Measurements from ENCODE around the gene CFAP97D2.
"Not testable (repeated sequence)": the region's sequence is repeated elsewhere in the genome, so short reads cannot be mapped to it uniquely, and the experiment has no call there.

The CFAP97D2 gene

DNA sequence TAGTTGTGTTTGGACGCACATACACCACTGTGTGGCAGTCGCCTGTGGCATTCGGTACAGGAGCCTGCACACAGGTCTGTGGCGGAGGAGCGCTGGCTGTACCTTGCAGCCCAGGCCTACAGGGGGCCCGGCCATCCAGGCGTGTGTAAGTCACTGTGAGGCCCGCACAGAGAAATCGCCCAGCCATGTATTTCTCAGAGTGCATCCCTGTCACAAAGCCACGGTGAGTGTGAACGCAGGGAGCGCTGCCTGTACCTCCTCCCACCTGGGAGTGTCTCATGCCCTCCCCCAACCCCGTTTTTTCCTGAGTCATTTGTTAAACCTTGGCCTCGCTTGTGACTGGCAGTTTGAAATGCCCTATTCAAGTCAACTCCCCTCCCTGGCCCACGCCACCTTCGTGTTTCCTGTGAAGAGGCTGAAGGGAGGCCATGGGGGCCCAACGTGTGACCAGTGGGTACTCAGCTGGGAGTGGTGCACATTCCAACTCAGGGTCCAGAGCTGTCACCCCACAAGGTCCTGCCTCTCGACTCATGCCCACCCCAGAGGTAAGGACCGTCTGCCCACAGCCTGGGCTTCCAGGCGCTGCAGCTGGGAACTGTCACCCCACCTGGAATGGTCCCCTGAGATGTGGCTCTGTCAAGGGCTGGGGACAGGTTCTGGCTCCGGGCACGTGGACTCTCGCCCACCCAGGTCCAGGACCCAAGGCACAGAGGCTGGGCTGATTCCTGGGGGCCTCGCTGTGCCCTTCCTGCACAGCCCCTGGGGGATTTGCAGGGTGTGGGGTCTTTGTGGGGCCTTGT, 35.1 kb upstream of the CFAP97D2 start:
- H3K4me3 ChIP-seq (ENCODE audit: low read depth, low read length) = no peak overlapping the region

DNA sequence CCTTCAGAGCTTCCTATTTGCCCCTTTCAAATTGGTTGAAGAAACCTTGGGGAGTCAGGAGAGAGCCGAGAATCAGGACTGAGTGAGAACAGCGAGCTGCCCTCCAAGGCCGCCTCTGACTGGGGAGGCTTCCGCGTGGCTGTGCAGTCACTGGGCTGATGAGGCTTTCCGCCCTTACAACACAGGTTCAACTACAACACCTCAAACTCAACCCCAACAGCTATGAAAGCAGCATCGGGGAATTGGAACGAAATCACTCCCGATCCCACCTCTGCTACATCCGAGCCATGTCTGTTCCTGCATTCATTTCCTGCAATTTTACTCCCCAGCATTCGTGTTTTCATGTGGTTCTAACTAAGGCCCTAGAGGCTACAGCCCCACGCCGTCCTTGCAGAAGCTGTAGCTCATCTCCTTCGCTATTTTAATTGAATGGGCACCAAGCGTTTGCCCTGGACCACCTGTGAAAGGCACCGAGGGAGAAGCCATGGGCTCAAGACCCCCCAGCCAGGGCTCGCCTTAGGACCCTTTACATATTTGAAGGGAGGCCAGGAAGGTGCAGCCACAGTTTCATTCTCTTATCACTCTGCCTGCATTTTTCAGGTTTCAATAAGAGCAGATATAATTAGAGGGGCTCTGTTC, 34.3 kb upstream of the CFAP97D2 start:
- H3K4me3 ChIP-seq (ENCODE audit: low read depth, low read length) = no peak overlapping the region

DNA sequence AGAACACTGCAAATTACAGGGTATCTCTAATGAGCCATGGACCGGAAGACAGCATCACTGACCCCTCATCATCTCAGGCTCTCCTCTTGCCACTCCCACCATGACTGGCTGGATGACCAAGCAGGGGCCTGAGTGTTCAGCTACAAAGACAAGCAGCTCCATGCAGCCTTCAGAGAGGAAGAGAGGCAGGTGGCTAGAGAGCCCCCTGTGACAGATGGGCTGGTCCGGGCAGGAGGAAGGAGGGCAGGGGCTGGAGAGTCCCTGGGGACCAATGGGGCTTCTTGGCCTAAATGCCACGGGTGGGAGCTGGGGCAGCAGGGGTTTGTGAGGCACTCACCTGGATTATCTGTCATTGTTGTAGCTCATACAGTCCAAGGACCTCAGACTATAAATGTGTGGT, 33.8 kb upstream of the CFAP97D2 start:
- H3K4me3 ChIP-seq (ENCODE audit: low read depth, low read length) = no peak overlapping the region

DNA sequence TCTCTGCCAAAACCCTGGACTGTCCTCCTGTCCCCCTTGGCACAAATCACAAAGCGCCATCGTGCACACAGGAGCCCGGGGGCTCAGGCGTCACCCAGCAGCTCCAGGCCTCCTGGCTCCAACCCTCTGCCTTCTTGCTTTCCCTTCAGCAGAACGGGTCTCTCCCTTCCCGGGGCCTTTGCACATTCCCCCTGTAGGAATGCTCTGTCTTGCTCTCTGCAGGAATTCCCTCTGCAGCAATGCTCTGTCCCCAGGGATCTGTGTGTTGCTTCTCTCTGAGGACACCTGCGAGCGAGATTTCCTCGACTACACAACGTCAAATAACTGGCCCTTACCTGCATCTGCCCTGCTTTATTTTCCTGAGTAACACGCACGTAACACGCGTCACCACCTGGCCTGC, 33.3 kb upstream of the CFAP97D2 start:
- no peak overlapping the region for H3K4me3 ChIP-seq (ENCODE audit: low read depth, low read length)

DNA sequence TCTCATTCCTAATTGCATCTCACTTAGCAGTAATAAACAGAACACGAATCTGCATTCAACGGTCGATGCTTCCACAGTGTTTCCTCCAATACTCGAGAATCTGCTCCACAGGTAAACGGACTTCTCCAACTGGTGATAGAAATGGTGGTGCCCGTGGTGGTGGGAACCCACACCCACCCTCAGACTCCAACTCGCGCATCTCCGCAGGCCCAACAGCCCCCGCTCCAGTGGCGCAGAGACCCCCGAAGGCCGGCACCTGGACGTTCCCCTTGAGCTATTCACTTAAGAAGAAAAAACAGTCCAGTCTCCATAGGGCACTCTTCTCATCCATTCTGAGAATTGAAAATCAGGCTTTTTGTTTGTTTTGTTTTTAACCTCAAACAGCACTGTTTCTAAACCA, 32.9 kb upstream of the CFAP97D2 start:
- H3K4me3 ChIP-seq (ENCODE audit: low read depth, low read length) = no peak overlapping the region

DNA sequence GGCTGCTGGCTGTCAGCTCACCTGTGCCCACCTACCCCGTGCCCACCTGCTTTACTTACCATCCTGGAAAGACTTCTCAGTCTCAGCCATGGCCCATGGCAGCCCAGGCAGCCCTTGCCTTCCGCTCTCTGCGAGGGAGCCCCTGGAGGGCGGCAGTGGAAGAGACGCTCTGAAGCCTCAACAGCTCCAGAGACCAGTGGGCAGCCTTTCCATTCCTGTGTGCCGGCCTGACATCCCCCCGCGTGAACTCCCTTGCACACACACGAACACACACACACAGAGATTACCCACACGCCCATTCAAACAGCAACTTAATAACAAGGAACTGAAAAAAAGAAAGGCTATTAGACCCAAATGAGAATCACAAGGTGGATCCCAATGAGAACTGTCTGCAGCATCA, 32.4 kb upstream of the CFAP97D2 start:
- no peak overlapping the region for H3K4me3 ChIP-seq (ENCODE audit: low read depth, low read length)

DNA sequence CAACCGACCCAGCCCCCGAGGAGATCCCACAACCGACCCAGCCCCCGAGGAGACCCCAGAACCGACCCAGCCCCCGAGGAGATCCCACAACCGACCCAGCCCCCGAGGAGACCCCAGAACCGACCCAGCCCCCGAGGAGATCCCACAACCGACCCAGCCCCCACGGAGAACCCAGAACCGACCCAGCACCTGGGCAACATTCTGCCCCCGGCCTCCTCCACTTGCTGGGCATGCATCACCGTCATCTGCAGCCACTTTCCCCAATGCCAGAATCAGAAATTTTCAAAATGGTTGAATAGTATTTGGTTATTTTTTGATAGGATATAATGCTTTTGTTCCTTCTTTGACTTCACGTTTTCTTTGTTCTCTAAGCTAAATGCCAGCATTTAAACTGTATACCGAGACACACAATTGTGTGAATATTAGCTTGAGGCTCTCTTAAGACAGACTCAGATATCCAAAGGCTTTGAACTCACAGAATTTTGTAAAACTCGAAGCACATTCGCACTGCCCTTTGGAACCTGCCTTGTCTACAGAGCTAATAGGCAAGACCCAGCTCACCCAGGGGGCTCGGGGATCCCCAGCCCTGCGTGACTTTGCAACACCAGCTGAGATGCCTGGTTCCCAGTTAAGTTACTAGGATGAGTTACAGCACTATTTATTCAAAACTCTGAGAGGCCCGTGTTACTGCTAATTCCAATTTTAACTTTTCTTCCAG, 31.1 kb upstream of the CFAP97D2 start:
- H3K4me3 ChIP-seq (ENCODE audit: low read depth, low read length) = no peak overlapping the region

DNA sequence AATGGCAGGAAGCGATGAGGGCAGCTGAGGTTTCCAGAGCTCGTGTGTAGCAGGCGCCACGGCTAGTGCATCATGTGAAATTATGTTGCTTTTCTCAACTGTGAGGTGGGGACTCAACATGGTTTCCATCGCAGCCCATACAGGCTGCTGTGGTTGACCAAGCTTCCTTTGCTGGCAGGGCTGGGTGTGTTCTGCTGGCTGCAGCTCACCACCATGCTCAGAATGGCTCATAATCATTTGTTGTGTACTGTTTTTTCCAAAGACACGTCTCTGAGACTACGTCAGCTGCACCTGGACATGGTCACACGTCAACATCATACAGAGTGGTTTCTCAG, 30.6 kb upstream of the CFAP97D2 start:
- no peak overlapping the region for H3K4me3 ChIP-seq (ENCODE audit: low read depth, low read length)

DNA sequence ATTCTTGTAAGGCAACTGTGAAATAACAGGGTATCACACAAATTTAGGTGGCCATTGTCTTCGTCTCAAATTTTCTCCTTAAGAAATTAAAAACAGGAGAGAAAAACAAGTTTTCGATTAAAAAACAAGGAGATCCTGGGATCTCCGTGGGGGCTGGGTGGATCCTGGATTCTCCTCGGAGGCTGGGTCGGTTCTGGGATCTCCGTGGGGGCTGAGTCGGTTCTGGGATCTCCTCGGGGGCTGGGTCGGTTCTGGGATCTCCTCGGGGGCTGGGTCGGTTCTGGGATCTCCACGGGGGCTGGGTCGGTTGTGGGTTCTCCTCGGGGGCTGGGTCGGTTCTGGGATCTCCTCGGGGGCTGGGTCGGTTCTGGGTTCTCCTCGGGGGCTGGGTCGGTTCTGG, 30.2 kb upstream of the CFAP97D2 start:
- H3K4me3 ChIP-seq (ENCODE audit: low read depth, low read length) = not testable (repeated sequence)

DNA sequence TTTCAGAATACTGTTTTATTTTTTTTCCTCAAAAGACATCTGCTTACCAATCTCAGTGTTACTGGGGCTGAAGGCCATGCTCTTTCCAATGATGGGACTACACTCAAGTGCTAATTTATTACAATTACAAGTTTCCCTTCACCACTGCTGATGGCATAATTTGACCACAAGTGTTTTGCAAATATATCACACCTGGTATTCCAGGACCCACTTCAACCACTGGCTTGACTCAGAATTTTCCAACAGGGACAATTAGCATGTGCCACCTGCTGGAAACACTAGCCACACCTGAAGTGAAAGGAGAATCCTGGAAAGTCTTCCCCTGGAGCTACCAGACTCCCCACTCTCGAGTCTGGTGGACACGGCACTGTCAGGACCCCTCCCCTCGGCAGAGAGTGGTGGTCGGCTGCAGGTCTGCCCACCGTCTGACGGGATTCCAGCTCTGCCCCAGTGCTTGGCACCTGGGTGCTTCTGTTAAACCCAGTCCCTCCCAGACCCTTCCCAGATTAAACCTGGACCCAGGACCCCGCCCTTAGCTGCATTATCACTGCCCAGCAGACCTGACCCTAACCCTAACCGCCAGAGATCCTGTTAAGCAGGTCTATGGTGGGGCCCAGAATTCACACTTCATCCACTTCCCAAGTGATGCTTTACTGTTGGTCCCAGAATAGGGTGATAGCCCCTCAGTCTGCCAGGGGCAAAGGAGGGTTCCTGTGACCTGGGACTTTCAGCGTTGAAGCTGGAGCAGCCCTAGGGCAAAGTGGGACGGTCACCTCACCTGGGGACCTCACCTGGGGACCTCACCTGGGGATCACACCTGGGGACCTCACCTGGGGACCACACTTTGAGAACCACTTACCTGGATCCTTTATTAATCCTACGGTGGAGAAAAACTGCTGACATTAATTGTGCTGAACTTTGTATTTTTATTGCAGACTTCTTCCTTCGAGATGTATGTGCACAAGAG, 29.0 kb upstream of the CFAP97D2 start:
- H3K4me3 ChIP-seq (ENCODE audit: low read depth, low read length) = no peak overlapping the region

DNA sequence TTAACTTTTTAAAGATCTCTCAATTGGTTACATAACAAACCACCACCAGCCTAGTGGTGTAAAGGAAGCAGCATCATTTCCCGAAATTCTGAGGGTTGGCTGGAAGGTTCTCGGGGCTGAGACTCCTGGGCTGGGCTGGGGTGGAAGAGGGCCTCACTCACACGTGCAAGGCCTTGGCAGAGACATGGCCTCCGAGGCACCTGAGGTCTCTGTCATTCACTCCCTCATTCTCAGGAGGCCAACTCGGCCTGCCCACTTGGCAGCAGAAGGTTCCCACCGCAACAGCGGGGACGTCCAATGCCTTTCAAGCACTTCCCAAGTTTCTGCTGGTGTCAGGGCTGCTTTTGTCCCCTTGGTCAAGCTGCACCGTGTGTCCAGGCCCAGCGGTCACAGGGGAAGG, 28.0 kb upstream of the CFAP97D2 start:
- H3K4me3 ChIP-seq (ENCODE audit: low read depth, low read length) = no peak overlapping the region

DNA sequence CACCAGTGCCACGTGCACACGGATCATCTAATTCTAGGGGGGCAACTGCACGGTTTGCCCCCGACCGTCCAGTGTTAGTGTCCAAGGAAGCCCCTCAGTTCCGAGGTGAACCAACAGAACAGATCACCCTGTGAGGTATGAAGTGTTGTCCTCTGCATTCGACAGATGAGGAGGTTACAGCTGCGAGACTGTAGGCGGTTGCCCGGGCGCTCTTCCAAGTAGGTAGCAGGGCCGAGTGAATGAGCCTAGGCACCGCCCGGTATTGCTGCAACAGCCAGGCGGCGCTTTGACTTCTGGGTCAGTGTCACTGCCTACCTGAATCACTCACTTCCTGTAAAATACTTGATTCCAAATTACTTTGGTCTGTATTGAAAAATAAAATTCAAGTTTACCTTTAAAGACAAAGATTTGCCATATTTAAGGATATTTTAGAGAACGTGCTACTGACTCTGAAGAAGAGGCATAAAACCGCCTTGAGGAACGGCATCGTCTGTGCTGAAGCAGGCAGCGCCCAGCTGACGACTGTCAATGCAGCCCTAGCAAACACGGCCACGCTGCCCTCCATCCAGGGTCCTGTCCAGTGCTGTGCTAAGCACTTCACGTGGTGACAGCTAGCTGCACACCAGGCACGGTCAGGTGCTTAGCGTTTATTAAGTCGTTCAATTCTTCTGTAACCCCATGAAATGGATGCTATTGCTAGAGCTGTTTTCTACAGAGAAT, 27.3 kb upstream of the CFAP97D2 start:
- H3K4me3 ChIP-seq (ENCODE audit: low read depth, low read length) = no peak overlapping the region

DNA sequence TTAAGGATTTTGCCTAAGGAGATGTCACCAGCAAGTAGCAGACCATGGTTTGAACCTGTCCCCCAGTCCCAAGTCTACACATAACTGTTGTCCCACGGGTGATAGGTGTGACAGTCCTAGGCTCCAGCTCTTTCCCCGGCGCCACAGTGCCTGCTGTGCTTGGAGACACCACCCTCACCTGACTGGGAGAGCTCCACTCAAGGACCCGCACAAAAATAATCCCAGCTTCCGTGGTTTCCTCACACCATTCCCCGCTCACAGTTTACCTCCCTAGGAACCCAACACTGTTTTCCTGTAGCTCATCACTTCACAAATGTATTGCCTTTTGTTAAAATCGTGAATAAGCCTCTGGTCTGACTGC, 26.8 kb upstream of the CFAP97D2 start:
- no peak overlapping the region for H3K4me3 ChIP-seq (ENCODE audit: low read depth, low read length)

DNA sequence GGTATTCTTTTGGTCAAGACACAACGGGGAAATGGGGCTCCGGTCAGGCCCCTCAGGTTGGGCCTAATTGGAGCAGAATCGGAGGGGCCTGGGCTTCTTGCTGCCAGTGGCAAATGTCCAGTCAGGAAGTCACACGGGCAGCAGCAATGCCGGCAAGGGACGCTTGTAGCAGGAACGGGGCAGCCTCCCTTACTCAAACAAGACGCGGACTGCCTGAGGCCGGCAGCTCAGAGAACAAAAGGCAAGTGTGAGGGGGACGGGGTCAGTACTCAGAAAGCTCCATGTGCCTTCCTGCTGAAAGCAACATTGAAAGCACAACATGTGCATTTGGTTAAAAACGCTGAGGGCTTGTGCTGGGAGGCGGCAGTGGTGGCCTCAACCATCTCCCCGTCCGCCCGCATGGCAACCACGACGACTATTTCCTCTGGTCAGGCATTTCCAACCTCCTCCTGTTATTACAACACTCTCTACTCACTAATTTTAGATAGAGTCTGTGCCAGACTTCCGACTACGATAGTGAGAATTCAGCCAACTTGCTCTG, 26.2 kb upstream of the CFAP97D2 start:
- no peak overlapping the region for H3K4me3 ChIP-seq (ENCODE audit: low read depth, low read length)

DNA sequence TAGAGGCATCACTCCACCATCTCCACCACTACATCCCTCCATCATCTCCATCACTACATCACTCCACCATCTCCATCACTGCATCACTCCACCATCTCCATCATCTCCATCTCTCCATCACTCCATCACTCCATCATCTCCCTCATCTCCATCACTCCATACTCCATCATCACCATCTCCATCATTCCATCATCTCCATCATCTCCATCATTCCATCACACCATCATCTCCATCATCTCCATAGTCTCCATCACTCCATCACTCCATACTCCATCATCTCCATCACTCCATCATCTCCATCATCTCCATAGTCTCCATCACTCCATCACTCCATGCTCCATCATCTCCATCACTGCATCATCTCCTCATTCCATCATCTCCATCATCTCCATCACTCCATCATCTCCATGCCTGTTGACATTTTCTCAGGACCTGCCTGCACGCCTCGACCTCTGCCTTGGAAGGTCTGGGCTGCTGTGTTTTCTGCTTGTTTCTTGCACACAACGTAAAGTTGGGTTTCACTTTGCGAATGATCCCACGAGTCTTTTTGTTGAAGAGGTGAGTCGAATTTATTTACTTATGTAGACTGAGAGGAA, 25.5 kb upstream of the CFAP97D2 start:
- no peak overlapping the region for H3K4me3 ChIP-seq (ENCODE audit: low read depth, low read length)

DNA sequence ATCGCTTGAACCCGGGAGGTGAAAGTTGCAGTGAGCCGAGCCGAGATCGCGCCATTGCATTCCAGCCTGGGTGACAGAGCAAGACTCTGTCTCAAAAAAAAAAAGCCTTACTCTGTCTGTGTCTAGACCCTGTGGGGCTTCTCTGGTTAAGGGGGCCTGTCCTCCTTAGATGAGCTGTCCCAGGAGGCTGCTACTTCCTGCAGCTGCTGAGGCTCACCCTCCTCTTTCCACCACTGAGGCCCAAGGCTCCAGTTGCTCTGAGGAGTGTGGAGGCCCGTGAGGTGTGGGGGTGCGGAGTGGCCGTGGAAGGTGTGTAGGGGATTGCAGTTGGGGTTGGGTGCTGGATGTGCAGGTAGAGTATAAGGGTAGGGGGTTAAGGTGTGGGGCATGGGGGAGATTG, 24.6 kb upstream of the CFAP97D2 start:
- no peak overlapping the region for H3K4me3 ChIP-seq (ENCODE audit: low read depth, low read length)

DNA sequence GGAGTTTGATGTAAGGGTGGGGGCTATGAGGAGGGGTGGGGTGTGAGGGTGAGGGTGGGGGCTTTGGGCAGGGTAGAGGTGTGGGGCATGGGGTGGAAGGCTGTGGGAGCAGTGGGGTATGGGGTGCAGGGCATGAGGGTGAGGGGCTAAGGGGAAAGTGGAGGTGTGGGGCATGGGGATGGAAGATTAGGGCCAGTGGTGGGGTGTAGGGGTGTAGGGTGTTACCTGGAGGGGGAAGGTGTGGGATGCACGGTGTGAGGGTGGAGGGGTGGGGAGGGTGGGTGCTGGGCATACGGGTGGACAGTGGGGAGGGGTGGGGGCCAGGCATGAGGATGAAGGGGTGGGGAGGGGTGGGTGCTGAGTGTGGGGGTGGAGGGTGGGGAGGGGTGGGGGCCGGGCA, 23.7 kb upstream of the CFAP97D2 start:
- no peak overlapping the region for H3K4me3 ChIP-seq (ENCODE audit: low read depth, low read length)

DNA sequence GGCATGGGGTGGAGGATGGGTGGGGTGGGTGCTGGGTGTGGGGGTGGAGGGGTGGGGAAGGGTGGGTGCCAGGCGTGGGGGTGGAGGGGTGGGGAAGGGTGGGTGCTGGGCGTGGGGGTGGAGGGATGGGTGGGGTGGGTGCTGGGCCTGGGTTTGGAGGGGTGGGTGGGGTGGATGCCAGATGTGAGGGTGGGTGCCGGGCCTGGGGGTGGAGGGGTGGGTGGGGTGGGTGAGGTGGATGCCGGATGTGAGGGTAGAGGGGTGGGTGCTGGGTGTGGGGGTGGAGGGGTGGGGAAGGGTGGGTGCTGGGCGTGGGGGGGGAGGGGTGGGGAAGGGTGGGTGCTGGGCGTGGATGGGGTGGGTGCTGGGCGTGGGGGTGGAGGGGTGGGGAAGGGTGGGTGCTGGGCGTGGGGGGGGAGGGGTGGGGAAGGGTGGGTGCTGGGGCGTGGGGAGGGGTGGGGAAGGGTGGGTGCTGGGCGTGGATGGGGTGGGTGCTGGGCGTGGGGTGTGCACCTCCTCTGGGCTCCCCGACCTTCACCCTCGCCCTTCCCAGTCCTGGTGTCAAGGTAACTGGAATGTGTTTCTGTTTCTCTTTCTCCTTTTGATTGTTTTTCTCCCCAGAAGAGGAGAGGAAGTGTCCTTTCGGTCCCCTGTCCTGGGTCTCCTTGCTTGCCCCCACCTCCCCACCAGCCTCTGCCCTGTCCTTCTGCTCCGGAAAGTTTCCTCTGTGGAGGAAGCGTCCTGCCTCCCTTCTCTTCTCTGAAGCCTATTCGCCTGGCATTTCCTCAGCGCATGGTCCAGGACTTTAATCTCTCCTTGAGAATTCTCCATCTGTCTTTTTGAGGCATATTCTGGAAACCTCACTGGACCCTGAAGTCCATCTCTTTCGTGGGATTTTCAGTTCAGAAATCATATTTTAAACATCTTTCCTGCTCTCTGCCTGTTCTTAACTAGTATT, 22.9 kb upstream of the CFAP97D2 start:
- no peak overlapping the region for H3K4me3 ChIP-seq (ENCODE audit: low read depth, low read length)
